ENCODE results near the gene SLC36A1.
"Not testable (repeated sequence)": the region's sequence is repeated elsewhere in the genome, so short reads cannot be mapped to it uniquely, and the experiment has no call there.

The SLC36A1 gene

GRCh38 chr5:151447174-151448037 lies at the start of gene SLC36A1:
Gene SLC36A1, plus strand, starts transcription at chr5:151447603. Its CDS starts 11,190 bp downstream, at chr5:151458793.
- peak; percentile 82 to 90 for DNase-seq (ENCODE audit: low read depth in 1 of 2, low spot score in 1 of 2)

DNA sequence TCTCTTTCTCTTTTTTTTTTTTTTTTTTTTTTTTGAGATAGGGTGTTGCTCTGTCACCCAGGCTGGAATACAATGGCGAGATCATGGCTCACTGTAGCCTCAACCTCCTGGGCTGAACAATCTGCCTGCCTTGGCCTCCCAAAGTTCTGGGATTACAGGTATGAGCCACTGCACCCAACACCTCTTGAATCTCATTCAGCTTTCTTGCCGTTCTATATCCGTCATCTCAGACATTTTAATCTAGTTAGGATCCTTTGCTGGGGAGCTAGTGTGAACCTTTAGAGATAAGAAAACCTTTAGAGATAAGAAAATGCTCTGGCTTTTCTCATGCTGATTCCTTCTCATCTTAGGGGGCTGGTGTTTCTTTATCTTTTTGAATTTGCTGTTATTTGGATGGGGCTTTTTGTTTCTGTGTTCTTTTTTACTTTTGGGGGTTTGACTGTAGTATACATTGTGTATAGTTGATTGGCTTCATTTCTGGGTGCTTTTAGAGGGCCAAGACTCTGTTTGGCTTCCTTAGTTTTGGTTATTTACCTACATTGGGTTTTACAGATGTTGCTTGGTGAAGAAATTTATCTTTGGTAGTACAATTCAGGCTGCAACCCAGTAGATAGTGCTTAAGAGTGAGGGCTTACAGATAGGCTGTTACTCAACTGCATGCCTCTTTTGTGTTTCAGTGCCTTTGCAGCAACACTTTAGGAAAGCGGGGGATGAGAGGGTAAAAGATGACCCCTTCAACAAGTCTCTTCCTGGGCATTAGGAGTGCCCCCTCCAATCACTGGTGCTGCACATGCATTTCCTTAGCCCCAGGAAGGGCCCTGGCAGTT lies 41.9 kb upstream of the SLC36A1 start:
- no peak for DNase-seq (ENCODE audit: low read depth in 1 of 2, low spot score in 1 of 2)

DNA sequence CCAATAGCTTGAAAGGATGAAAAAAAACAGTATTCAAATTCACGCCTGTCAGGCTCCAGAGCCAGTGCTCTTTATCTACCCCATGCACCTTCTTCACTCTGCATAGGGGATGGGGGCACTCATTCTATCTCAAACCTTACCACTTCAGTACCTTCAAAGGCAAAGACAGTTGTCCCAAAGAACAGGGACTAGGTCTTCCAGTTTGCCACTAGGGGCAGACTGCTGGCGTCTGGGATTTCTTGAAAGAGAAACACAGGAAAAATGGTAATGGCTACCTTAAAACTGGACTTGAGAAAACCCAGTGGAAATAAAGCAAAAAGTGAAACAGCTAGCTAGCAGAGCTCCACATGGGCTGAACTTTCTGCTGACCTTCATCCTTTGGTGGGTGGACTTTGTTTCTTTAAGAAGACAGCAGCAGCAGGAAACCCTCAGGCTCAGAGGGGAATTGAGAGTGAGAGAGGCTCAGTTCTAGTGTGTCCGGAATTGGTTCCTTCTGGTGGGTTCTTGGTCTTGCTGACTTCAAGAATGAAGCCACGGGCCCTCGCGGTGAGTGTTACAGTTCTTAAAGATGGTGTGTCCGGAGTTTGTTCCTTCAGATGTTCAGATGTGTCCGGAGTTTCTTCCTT lies 41.0 kb upstream of the SLC36A1 start:
- DNase-seq (ENCODE audit: low read depth in 1 of 2, low spot score in 1 of 2), result no peak

GRCh38 chr5:151408591-151409230 lies 38.7 kb upstream of the SLC36A1 start:
- DNase-seq (ENCODE audit: low read depth in 1 of 2, low spot score in 1 of 2), result no peak

GRCh38 chr5:151413800-151414199 lies 33.6 kb upstream of the SLC36A1 start:
- DNase-seq (ENCODE audit: low read depth in 1 of 2, low spot score in 1 of 2), result no peak

GRCh38 chr5:151414536-151414935 lies 32.9 kb upstream of the SLC36A1 start:
- no peak for DNase-seq (ENCODE audit: low read depth in 1 of 2, low spot score in 1 of 2)

- DNase-seq (ENCODE audit: low read depth in 1 of 2, low spot score in 1 of 2), result no peak
Observed at GRCh38 chr5:151417712-151418111, 29.7 kb upstream of the SLC36A1 start.

DNA sequence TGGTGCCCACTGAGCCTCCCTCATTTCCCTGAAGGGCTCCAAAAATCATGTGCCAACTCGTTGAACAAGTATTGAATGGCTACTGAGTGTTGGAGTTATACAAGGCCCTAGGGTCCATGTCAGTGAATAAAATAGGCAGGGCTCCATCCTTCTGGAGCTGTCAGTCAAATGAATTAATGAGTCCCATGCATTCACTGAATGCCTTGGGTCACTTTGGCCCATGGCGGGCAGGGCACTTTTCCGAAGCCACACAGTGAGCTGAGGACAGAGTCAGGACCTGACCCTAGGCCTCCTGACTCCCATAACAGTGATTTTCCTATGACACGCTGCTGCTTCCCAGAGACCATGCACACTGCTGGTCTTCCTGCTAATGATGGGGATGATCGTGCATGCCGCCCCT lies 27.3 kb upstream of the SLC36A1 start:
- no peak for DNase-seq (ENCODE audit: low read depth in 1 of 2, low spot score in 1 of 2)

- DNase-seq (ENCODE audit: low read depth in 1 of 2, low spot score in 1 of 2), result no peak
Observed at GRCh38 chr5:151424892-151425523, 22.4 kb upstream of the SLC36A1 start.

GRCh38 chr5:151426347-151426746 lies 21.1 kb upstream of the SLC36A1 start:
- DNase-seq (ENCODE audit: low read depth in 1 of 2, low spot score in 1 of 2), result not testable (repeated sequence)

DNA sequence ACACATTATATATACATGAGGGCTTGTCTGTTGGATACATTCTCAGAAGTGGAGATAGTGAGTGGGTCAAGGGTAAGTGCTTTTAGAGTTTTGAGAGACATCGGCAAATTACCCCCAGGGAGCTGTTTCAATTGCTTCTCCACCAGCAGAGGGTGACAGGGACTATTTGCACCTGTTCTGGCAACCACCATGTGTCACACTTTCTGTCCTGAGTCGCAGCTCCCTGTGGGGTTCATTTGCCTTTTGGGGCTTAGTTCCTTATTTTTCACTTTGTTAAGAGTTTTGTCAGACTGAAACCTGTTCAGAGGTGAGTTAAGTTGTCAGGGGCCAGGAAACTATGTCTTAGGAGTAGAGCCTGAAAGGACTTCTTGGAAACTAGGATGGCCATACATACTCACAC lies 20.1 kb upstream of the SLC36A1 start:
- no peak for DNase-seq (ENCODE audit: low read depth in 1 of 2, low spot score in 1 of 2)

GRCh38 chr5:151430731-151431130 lies 16.7 kb upstream of the SLC36A1 start:
- no peak for DNase-seq (ENCODE audit: low read depth in 1 of 2, low spot score in 1 of 2)

- no peak for DNase-seq (ENCODE audit: low read depth in 1 of 2, low spot score in 1 of 2)
Observed at GRCh38 chr5:151431666-151432065, 15.7 kb upstream of the SLC36A1 start.

GRCh38 chr5:151432210-151432609 lies 15.2 kb upstream of the SLC36A1 start:
- no peak for DNase-seq (ENCODE audit: low read depth in 1 of 2, low spot score in 1 of 2)

GRCh38 chr5:151434570-151435237 lies 12.7 kb upstream of the SLC36A1 start:
- DNase-seq (ENCODE audit: low read depth in 1 of 2, low spot score in 1 of 2), result no peak

DNA sequence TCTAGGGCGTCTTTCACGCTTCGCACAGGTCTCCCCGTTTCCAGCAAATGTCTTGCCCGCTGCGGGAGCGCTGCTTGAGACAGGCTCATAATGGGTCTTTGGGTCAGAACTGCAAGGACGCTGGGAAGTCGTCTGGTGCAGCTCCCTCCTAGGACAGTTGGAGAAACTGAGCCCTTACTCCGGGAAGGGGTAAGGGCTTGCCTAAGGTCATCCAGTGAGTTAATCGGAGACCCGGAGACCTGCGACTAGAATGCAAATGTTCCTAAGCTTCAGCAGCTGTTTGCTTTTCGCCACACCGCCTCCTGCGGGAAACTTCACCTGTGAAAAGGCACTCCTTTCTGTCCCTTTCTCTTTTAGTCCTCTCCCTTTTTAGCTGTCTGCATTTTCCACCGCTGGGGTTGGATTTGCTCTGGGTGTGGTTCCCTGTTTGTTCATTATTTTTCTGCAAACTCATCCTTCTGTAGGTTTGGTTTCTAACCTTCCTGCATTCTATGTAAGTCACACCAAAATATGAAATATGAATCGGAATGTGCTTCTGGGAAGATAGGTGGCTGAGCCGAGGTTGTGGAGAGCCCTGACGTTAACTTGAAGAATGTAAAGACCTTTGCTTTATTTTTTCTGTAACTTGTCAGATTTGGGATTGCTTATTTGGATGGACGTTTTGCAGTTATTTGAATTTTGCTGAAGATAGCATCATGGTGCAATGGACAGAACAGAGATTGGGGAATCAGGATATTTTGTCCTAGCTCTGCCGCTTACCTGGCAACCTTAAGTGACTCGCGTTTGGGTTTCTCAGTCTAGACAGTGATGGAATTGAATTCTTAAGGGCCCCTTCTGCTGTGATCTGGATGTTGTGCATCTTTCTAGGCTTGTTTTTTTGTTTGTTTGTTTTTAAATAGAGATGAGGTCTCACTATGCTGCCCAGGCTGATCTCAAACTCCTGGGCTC lies 909 bp downstream of the SLC36A1 start:
- DNase-seq (ENCODE audit: low read depth in 1 of 2, low spot score in 1 of 2), result no peak

- no peak for DNase-seq (ENCODE audit: low read depth in 1 of 2, low spot score in 1 of 2)
Observed at GRCh38 chr5:151449297-151449696, 1.9 kb downstream of the SLC36A1 start.

DNA sequence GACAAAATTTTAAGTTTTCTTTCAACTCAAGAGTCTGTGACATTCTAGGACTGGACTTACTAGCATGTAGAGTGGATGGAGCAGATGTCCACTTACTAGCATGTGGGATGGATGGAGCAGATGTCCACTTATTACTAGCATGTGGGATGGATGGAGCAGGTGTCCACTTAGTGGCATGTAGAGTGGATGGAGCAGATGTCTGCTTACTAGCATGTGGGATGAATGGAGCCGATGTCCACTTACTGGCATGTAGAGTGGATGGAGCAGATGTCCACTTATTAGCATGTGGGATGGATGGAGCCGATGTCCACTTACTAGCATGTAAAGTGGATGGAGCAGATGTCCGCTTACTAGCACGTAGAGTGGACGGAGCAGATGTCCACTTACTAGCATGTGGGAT lies 2.4 kb downstream of the SLC36A1 start:
- DNase-seq (ENCODE audit: low read depth in 1 of 2, low spot score in 1 of 2), result no peak

- no peak for DNase-seq (ENCODE audit: low read depth in 1 of 2, low spot score in 1 of 2)
Observed at GRCh38 chr5:151450605-151451004, 3.2 kb downstream of the SLC36A1 start.
